ENCODE measurements around the gene TMEM170B.
A peak's percentile ranks its signal among the peaks of the same experiment; 100 is the strongest.

GRCh38 chr6:11537229-11538051 lies at the start of gene TMEM170B:
- no peak for TF ChIP-seq RAD21 (IDR thresholded peaks at IDR 0.05; ENCODE audit: low read depth)
- TF ChIP-seq FOXM1 (IDR thresholded peaks at IDR 0.05; ENCODE audit: borderline replicate concordance, low read depth): no peak
- TF ChIP-seq TAF1 (IDR thresholded peaks at IDR 0.05; ENCODE audit: low read depth): peak; percentile 62
- peak; percentile 38; the same call in 1 of the 2 replicates for TF ChIP-seq TCF12 (IDR thresholded peaks at IDR 0.05; ENCODE audit: low read depth)
- no peak for TF ChIP-seq NFIC (IDR thresholded peaks at IDR 0.05)

Measured in Ishikawa (cell line).